HEK293T (cell line): ENCODE measurements around the gene VMP1.

Experiments
- BHLHE40 ChIP-seq: fragments of 450-650 bp; IDR thresholded peaks from 2 replicates; pipeline ENCODE4 v1.6.1; 2016; ENCODE audit warnings: mild to moderate bottlenecking, moderate library complexity, borderline replicate concordance
- ELF4 ChIP-seq: fragments of 450-650 bp; IDR thresholded peaks from 2 replicates; pipeline ENCODE4 v1.6.1; 2017; ENCODE audit warnings: antibody characterized with exemption
- SP1 ChIP-seq: fragments of 450-650 bp; IDR thresholded peaks from 2 replicates; pipeline ENCODE4 v1.6.1; 2017

DNA sequence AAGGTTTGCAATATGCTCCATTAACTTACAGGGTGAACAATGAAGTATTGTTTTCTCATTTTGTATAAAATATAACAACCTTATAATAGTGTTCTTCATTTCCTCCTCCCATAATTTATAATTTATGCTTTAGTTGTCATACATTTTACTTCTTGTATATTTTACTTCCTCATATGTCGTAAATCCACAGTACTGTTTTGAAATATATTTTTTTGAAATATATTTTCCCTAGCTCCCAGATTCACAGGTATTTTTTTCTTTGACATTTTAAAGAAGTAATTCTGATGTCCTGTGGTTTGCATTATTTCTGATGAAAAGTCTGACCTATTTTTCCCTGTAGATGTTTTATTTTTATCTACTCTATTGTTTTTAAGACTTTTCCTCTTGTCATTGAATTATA is 52.7 kb downstream of the VMP1 start:
- TF ChIP-seq BHLHE40 (no peak), SP1 (no peak), ELF4 (no peak)
